ENCODE results near the gene SERGEF. TPM values are rescaled to one million over a fixed set of nuclear protein-coding genes. Genes with fewer than 3 reads are reported as not detected.

Gene SERGEF
- total RNA-seq, 1 donor from 2014 or later = 20.0 TPM

DNA sequence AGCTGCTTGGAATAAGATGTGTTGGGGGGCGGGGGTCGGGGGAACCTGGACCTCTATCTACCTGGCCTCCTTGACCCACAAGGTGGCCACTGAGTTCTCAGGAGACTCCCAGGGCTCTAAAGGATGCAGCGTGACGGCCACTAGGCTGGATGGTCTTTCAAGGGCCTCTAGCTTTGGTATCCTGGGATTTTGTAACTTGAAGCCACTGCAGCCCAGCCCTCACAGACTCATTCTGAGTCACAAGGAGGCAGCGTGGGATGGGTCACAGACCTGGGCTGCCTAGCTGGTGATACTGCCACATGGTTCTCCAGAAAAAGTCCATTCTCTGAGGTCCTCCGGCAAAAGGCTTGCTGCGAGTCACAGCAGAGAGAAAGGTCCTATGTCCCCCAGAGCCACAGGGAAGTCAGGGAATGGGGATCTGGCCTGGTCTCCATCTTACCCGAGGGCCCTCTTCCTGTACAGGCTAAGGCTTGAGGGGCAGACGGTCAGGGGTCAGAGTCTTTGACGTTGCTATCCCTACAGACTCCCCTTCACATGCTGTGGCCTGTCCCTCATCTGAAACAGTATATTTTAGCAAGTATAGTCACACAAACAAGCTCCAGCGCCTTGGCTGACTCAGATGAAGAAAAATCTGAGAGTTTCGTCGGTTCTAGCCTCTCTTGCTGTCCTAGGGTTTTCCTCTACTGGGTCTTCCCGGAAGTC lies 225.9 kb downstream of the SERGEF start:
- DNase-seq (ENCODE audit: low read depth in 2 of 2) = no peak

DNA sequence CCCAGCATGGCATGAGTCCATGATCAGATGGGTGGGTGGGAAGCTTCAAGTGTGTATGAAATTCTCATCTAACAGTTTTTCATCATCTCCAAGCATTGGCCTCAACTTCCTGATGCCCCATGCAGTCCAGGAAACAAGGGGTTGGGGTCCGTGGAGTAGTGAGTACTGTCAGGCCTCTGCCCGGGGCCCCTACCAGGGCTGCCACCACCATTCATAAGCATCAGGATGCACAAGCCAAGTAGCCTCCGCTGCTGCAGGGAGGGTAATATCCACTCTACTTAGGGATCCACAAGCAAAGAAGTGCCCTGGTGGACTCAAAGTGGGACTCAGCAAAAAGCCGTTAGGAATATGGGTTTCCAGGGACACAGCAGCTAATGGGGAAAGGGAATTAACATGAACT lies 229.0 kb downstream of the SERGEF start:
- DNase-seq (ENCODE audit: low read depth in 2 of 2) = no peak

DNA sequence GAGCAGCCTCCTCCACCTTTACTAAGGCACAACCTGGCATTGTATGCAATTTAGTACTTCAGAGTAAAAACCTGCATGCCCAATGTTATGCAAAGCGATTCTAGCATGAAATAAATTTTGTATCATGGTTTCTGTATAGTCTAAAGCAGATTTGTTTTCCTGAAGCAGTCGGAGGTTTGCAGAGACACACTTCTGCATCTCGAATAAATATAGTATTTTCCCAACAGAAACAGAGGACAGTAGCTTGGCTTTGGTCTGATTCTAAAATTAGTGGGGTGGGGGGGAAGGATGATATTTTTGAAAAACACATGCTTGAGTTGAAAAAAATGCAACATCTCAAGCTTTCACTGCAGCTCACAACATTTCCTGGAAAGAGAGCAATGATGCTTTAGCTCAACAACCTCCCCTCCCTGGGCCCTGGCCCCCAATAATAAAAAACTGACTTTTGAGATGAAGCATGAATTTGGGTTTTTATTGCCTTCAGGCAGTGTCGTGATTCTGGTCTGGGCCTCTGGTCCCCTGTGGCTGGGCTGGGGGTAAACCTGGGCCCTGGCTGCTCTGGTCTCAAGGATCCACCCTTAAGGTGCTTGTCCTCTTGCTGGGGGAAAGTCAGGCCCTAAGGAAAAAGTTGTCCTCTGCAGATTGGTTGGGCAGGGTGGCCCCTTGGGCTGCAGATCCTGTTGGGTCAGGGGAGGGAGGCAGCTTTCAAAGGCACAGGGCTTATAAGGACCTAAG lies 230.1 kb downstream of the SERGEF start:
- DNase-seq (ENCODE audit: low read depth in 2 of 2) = no peak

DNA sequence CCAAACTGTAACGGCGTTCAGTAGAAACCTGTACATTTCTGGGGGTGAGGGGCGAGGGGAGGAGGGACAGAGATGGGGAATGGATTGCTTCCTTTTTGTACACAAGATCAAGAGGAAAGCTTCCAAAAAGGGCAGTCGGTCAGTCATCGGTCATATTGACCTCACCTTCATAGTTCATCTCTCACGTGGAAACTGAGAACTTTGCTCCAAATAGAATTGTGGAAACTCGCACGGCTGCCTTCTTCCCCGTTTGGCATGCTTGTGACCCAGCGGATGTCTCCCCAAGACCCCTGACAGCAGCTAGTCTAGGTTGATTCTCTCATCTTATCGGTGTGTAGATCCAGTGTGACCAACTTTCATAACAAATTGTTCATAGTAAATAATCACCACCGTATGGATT lies 230.7 kb downstream of the SERGEF start:
- DNase-seq (ENCODE audit: low read depth in 2 of 2) = no peak

DNA sequence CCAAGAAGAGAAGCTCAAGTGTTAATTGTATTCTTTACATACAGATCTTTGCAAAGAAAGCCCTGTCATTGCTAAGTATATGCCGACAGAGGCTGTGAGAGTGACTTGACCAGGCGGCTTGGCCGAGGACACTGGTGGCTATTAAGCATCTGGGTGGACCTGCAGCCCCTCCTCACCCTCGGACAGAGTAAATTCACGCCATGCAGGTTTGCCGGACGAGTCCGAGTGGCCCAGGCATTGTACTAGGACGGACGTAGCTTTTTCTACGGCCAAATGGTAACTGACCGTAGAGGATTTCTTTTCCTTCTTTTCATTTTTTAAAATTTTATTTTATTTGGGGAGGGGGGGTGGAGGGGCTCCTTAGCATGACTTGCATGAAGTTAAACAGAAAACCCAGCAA lies 231.2 kb downstream of the SERGEF start:
- no peak for DNase-seq (ENCODE audit: low read depth in 2 of 2)

DNA sequence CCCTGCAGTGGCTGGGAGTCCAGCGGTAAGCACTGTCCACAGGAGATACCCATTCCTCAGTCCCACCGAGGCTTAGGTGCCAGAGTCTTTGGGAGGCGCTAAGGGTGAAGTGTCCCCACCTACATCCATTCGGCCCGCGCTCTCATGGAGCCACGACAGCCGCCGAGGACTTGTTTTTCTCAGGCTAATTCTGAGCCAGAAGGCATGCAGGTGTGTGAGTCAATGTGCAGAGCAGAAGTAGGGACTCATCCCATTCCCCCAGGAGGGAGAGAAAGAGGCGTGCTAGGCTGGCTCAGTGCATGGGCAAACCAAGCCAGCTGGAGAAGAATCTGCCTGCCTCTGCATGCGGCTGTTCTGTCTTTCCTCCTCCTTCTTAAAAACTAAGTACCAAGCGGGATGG lies 231.6 kb downstream of the SERGEF start:
- DNase-seq (ENCODE audit: low read depth in 2 of 2) = no peak

DNA sequence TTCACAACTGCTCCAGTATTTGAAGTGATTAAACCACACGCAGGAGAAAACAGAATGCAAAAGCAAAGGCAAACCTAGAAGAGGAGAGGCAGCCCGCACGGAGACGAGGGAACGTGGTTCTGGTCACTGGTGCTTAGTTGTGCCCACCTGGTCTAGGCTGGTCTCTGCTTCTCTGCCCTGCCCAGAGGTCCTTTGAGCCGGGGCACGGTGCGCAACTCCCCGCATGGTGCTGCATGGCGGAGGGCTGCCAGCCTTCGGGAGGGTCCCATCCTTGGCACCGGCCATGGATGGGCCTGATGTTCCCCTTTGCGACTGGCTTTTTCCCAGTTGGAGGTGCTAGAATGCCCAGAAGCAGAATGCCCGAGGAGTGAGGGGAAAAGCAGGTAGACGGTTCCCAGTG lies 232.2 kb downstream of the SERGEF start:
- no peak for DNase-seq (ENCODE audit: low read depth in 2 of 2)

DNA sequence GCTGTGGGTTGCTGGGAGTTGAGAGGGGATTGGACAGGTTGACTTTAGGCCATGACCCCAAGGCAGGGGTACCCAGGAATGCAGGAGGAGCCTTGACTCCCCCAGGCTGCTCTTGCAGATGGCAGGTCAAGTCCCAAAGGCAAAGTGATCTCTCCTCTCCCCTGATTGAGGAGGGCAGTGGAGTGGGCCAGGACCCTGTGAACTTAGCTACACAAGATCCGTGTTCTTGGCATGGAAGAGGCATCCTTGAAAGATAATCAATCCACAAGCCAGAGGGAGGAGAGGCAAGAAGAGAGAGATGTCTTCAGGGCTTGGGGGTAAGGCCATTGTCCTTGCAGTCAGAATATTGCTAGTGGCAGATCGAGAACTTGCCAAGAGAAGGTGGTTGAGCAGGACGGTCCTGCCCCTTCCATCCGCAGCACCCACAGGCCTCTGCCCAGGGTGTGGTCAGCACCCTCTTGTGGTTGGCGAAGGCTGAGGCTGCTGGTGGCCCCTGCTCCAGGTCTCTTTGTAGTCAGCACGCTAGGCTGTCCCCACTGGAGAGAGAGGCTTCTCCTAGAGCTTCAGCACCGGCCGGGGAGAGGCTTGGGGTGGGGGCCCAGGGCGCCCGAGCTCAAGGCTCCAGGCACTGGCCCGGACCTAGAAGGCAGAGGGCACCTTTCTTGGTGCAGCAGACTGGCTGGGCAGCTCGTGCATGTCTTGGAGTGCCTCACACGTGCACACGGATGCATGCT lies 232.8 kb downstream of the SERGEF start:
- no peak for DNase-seq (ENCODE audit: low read depth in 2 of 2)

DNA sequence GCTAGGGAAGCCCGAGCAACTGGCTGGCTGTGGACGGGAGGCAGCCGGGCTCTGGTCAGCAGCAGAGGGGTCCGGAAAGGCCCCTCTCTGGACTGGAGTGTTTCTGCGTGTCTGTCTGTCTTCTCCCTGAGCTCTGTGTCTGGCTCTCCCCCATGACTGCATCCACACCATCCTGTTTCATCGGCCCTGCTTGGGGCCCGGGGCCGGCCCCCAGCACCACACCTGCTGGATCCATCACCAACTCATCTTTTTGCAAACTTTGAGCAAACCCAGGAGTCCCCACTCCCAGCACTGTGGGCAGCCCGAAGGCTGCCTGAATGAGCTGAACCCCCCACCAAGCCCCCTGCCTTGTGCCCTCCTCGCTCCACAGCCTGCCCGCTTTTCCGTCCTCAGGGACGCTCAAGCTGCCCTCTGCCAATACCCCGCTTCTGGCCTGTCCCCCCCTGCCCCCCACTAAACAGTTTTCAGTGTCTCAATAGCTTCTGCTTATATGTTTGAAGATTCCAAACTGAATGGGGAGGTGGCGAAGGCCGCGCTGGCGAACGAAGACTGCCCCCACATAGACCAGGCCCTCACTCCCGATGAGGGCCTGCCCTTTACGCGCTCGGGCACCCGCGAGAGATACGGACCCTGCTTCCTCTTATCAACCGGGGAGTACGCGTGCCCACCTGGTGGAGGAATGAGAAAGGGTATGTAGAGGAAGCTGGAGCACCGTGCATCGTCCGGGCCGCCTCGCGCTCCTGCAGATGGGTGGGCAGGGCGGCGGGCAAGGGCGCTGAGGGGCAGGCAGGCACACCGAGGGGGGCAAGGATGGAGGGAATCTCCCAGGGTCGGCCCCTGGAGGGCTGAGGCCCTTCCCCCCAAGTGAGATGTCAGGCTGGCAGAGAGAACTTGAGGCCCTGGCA lies 233.6 kb downstream of the SERGEF start:
- DNase-seq (ENCODE audit: low read depth in 2 of 2) = no peak

DNA sequence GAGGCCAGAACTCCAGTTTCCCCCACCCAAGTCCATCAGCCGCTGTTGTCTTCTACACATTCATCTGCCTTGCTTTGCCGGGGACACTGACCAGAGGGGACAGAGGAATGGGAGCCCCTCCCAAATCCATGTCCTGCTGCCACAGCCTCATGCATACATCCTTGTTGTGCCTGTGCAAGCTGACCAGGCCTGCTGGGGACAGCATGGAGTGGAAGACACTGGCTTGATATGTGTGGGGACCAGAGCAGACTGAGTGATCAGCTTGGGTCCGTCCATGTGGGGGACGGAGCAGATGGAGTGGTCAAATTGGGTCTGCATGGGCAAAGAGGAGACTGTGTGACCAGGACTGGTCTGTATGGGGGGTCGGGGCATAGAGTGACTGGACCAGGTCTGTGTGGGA lies 234.5 kb downstream of the SERGEF start:
- no peak for DNase-seq (ENCODE audit: low read depth in 2 of 2)

DNA sequence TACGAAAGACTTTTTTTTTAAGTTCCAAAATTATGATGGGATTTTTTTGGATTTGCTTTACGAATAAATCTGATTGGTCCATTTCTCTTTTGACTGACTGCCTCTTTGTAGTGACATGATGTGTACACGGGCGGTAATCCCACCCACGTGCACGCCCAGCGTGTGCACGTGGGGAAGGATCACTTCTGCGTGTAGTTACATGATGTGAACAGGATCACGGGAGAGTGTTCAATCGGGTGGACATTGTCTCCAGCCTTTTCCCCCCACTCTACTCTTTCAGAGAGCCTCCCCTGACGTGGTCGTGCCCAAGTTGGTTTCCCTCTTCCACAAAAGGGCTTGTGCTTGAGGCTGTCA lies 235.1 kb downstream of the SERGEF start:
- no peak for DNase-seq (ENCODE audit: low read depth in 2 of 2)

DNA sequence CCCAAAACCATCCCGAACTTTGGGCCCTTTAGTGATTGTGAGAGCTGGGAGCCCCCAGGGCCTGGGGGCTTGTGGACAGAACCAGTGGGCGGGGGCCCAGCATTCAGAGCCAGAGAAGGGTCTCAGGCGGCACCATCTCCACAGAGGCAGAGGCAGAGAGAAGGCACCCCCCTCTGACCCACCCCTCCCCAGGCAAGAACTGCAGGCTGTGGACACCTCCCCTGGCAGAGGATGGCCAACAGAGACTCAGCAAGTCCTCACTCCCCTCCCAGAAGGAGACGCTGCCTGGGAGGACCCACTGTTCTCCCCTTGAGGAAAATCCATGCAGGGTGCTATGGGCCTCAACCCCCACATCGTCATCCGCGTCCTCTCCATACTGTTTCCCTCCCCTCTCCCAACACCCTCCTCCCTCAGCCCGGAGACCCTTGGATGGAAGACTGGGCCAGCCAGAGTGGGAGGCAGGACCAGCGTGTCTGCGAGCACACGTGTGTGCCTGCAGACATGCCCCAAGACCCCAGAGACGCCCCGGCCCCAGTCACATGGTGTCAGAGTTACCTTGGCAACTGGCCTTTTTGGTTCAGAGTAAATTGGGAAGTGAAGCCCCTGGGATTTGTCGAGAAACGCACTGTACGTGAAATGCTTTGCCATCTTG lies 235.6 kb downstream of the SERGEF start:
- DNase-seq (ENCODE audit: low read depth in 2 of 2) = no peak

DNA sequence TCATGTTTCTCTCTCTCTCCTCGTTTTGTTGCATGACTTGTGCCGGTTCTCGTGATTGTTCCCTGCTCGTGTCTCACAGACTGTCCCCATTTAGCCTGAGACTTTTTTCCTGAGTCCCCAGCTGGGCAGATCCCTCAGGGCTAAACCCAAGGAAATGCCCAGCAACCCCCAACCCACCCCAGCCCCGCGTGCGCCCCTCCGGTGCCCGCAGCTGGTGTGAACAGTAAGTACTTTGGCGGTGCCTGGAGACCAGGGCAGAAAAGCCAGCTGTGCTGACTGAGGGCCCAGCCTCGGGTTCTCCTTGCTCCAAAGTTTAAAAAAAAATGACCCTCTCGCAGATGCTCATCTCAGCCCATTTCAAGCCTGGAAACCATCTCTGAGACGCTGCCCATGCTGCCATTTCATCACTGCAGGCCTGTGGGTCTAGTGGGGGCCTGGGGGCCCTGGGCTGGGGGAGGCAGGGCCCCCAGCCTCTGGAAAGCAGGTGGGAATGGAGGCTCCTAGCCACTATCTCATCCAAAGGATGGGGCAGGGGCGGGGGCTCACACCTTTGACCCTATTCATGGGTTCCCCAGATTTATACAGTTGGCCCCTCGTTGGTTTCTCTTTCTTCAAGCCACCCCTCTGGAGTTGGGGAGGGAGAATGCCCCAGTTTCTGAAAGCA lies 236.5 kb downstream of the SERGEF start:
- DNase-seq (ENCODE audit: low read depth in 2 of 2) = no peak

DNA sequence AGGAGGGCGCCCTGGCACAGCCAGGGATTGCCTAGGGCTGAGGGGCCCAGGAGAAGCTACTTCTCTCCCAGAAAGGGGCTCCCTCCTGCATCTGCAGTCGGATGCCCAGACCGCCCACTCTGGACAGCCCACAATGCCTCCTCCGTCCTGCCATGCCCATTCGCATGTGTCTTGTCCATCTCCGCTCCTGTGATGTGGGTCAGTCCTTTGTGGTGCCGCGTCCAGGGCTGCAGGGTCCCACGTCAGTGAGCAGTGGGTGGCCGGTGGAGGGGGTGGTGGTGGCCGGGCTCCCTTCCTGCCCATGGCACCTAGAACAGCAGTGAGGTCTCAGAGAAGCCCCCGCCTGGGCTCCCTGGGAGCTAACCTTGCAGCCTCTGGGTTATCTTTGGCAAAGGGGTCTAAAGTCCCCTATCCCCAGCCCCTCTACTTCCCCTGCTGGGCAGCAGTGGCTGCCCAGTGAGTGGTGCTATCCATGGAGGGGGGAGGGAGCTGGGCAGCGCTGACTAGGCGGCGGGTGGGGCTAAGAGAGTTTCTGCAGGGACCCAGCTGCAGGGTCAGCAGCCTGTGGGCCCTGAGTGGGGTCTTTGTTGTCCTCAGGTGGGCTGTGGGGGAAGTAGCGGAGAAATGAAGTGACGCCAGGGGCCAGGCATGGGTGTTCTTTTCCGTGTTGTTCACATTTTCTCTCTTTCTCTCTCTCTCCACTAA lies 237.2 kb downstream of the SERGEF start:
- DNase-seq (ENCODE audit: low read depth in 2 of 2) = no peak

DNA sequence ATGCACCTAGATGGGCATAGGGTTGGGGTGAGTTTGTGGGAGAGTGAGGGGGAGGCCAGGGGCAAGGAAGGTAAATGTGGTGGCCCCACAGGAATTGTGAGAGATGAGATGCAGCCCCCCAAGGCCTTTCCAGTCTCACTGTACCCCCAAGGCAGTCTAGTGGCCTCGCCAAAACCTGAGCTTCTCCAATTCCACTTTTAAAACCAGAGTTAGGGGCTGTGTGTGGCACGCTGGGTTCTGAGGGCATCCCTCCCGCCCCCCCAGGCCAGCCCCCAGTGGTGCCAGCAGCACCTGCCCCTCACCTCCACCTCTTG lies 237.9 kb downstream of the SERGEF start:
- no peak for DNase-seq (ENCODE audit: low read depth in 2 of 2)

DNA sequence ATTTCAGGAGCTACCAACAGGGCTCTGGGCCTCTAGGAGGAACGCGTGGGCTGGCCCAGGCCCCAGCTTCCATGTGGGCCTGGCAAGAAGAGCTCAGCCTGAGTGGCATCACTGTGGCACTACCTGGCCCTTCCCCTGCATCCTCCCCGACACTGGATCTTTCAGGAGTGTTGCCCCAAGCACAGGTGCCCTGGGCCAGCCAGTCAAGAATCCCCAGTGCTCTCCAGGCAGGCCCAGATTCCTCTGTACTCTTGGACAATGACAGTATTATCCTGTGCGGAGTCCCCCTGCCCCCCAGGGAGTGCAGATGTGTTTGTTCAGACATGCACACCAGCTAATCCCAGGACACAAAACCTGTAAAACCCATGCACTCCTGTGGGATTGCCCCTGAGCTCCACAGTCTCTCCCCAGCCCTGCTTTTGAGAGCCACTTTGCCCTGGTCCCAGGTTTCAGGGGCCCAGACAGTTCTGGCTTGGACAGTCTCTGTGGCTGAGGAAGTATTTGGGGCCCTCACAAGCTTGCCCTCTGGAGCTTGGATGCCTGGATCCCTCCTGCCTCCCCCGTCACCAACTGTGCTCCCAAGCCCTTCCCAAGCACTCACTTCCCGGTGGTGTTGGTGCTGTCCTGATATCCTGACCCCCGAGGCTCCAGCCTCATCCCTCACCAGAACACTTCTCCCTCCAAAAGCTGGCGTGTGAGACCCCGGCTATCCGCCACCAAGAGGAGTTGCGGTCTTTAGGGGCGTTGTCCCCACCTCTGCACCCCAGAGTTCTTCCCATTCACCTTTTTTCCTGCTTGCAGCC lies 238.4 kb downstream of the SERGEF start:
- DNase-seq (ENCODE audit: low read depth in 2 of 2) = no peak

DNA sequence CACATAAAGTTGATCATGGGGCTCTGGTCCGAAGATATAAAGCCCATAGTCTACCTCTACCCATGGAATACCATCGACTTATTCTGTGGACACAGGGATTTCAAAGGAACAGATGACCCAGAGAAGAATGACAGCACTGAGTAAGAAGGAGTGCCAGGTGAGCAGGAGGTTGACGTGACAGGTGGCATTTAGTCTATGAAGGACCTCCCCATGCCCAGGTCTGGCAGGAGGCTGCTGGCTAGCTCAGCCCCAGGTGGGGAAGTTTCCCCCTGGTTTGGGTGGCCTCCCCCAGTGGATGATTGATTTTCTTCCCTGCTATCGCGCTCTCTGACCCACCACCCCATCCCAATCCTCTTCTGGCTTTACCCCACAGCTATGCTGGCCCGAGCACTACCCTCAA lies 239.2 kb downstream of the SERGEF start:
- DNase-seq (ENCODE audit: low read depth in 2 of 2) = no peak

DNA sequence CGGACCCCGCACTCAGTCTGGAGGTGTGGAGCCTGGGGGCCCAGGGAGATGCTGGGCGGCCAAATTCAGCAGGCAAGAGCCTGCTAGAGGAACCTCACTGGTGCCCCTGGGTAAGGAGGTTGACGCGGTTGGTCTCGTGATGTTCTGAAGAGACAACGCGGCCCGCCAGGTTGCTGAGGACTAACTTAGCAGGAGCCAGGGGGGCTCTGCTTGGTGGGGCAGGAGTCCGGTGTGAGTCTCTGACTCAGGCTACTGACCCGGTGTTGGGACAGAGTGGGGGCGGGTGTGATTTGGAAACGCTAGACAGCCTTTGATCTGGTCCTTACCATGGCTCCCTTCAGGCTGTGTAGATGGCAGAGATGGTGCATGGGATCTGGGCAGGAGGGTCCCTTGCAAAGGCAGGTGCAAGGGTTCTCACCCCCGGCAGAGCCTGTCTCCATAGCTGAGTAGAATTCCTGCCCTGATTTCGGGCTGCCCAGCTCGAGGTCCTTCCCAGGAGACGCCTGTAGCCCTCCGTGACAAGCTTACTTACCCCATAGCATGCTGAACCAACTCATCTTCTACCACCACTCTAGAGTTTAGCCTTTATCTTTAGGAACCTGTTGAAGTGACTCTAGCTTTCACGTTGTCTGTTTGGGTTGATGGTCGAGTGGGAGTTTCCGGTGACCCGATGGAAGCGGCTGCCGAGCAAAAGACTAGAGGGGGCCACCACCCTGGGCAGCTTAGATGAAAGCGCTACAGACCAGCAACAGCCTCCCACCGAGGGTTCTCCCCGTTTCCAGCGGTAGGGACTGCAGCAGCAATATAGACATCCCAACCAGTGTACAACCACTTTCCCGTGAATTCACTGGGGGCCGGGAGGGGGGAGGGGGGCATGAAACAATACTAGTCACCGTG lies 239.9 kb downstream of the SERGEF start:
- DNase-seq (ENCODE audit: low read depth in 2 of 2) = no peak

Data from lung microvascular endothelial cell (primary cell).